ENCODE results near the gene RASA2.

The RASA2 gene

GRCh38 chr3:141648055-141648910, 161.5 kb downstream of the RASA2 start:
- no peak for DNase-seq

GRCh38 chr3:141649871-141650270, 163.0 kb downstream of the RASA2 start:
- no peak for DNase-seq

- no peak for DNase-seq
Measured at GRCh38 chr3:141650783-141651182, 164.0 kb downstream of the RASA2 start.

- no peak for DNase-seq
Measured at GRCh38 chr3:141651409-141651808, 164.6 kb downstream of the RASA2 start.

GRCh38 chr3:141652349-141652748, 165.5 kb downstream of the RASA2 start:
- no peak for DNase-seq

GRCh38 chr3:141653847-141654246, 167.0 kb downstream of the RASA2 start:
- no peak for DNase-seq

- DNase-seq = no peak
Measured at GRCh38 chr3:141655801-141656200, 169.0 kb downstream of the RASA2 start.

- peak; percentile 66 for DNase-seq
Measured at GRCh38 chr3:141656771-141657170, 169.9 kb downstream of the RASA2 start.

GRCh38 chr3:141657516-141657915, 170.7 kb downstream of the RASA2 start:
- DNase-seq = no peak

GRCh38 chr3:141659821-141660613, 173.2 kb downstream of the RASA2 start:
- DNase-seq = no peak

GRCh38 chr3:141660614-141660947, 173.8 kb downstream of the RASA2 start:
- no peak for DNase-seq

- no peak for DNase-seq
Measured at GRCh38 chr3:141661229-141662196, 174.7 kb downstream of the RASA2 start.

GRCh38 chr3:141663993-141664392, 177.2 kb downstream of the RASA2 start:
- DNase-seq = peak; percentile 29
